HCT116 (cell line): ENCODE measurements around the gene NOP14. TPM values are rescaled to one million over a fixed set of nuclear protein-coding genes. Genes with fewer than 3 reads are reported as not detected.

Source experiments
- ATAC-seq: fragments of 200-7000 bp; cut with Tn5 transposase; 2 replicates; pipeline ENCODE4 v1.9.1; 2020; ENCODE audit warnings: mild to moderate bottlenecking, moderate library complexity
- BruUV-seq: library from RNA; stranded (reverse); fragments of 400-500 nt; replicated peaks from 2 replicates; lab custom pipeline; 2021; lab: Mats Ljungman, UMichigan
- CTCF ChIA-PET: fragments of 300-600 bp; sonication (Branson Sonifier 250); formaldehyde crosslinking; loops from one replicate; lab custom pipeline; 2021; ENCODE audit warnings: antibody characterized with exemption; lab: Charles Lee
- POLR2A ChIA-PET: fragments of 300-600, 350-600 bp; sonication (Branson Sonifier 250); formaldehyde crosslinking; loops from one replicate; lab custom pipeline; 2021; ENCODE audit warnings: antibody characterized with exemption; lab: Charles Lee
- RAD21 ChIA-PET, 2 experiments: fragments of 300-600 bp; sonication (Branson Sonifier 250); formaldehyde crosslinking; loops; one replicate each; lab custom pipeline; 2023; ENCODE audit warnings: low total read pairs in 2 of 2; ENCODE audit not compliant: uncharacterized antibody in 2 of 2, unreplicated experiment in 2 of 2, low non-redundant PET in 1 of 2; lab: Charles Lee
- DNase-seq: peaks from one replicate; pipeline ENCODE4 v3.0.0-alpha.2; 2010; ENCODE audit warnings: low read depth, low spot score
- H2AFZ ChIP-seq: fragments of 200-600 bp; shearing (Covaris generic), sonication (generic); 2 replicates; pipeline ENCODE4 v1.6.1; 2017; ENCODE audit warnings: low read depth, mixed run types, mixed read lengths, antibody characterized with exemption, low read length; ENCODE audit not compliant: poor library complexity, severe bottlenecking
- H3K27ac ChIP-seq: 2 replicates; pipeline ENCODE4 v1.5.1; 2012; ENCODE audit warnings: low read depth, low read length
- H3K27me3 ChIP-seq: fragments of 200-600 bp; sonication (generic); 2 replicates; pipeline ENCODE4 v1.6.1; 2016; ENCODE audit warnings: mixed run types, low read length, mixed read lengths; ENCODE audit not compliant: insufficient read depth
- H3K36me3 ChIP-seq, 2 experiments: fragments of 200-500 bp in 1 of 2; fragments of 200-600 bp in 1 of 2; sonication (Bioruptor generic) in 1 of 2; sonication (generic) in 1 of 2; 2 replicates each; pipeline versions ENCODE4 v1.5.1 to v1.6.1; 2014 to 2016; ENCODE audit warnings: low read length in 2 of 2, inconsistent platforms in 1 of 2, mixed read lengths in 1 of 2, mixed run types in 1 of 2; ENCODE audit not compliant: insufficient read depth in 2 of 2, control insufficient read depth in 1 of 2
- H3K4me1 ChIP-seq, 2 experiments: fragments of 200-600 bp in 1 of 2; sonication (generic) in 1 of 2; 2 replicates each; pipeline versions ENCODE4 v1.5.1 to v1.6.1; 2012 to 2017; ENCODE audit warnings: low read length in 2 of 2, inconsistent platforms in 1 of 2, mild to moderate bottlenecking in 1 of 2, mixed read lengths in 1 of 2, mixed run types in 1 of 2, moderate library complexity in 1 of 2; ENCODE audit not compliant: insufficient read depth in 2 of 2, control insufficient read depth in 1 of 2
- H3K4me2 ChIP-seq: fragments of 200-600 bp; sonication (generic); 2 replicates; pipeline ENCODE4 v1.6.1; 2017; ENCODE audit warnings: mixed run types, low read length, mixed read lengths
- H3K4me3 ChIP-seq, 2 experiments: fragments of 200-600 bp in 1 of 2; sonication (generic) in 1 of 2; replicated peaks in 1 of 2; 2 replicates each; pipeline ENCODE4 v1.5.1; 2011 to 2016; ENCODE audit warnings: low read length in 2 of 2, control low read depth in 1 of 2, low read depth in 1 of 2, mild to moderate bottlenecking in 1 of 2, mixed read lengths in 1 of 2, mixed run types in 1 of 2
- H3K79me2 ChIP-seq: fragments of 200-600 bp; sonication (generic); 2 replicates; pipeline ENCODE4 v1.6.1; 2017; ENCODE audit warnings: mild to moderate bottlenecking, mixed run types, low read length, moderate library complexity, mixed read lengths; ENCODE audit not compliant: insufficient read depth
- H3K9ac ChIP-seq: fragments of 200-600 bp; sonication (generic); 2 replicates; pipeline ENCODE4 v1.6.1; 2016; ENCODE audit warnings: low read length, mixed read lengths
- H3K9me2 ChIP-seq: fragments of 200-600 bp; sonication (generic), shearing (Covaris generic); 2 replicates; pipeline ENCODE4 v1.6.1; 2017; ENCODE audit warnings: mixed run types, mild to moderate bottlenecking, moderate library complexity; ENCODE audit not compliant: insufficient read depth
- H3K9me3 ChIP-seq, 2 experiments: fragments of 200-500 bp in 1 of 2; fragments of 200-600 bp in 1 of 2; sonication (Bioruptor generic) in 1 of 2; sonication (generic) in 1 of 2; 2 replicates each; pipeline ENCODE4 v1.6.1; 2014 to 2017; ENCODE audit warnings: low read length in 2 of 2, mixed read lengths in 2 of 2, inconsistent platforms in 1 of 2, low read depth in 1 of 2, mild to moderate bottlenecking in 1 of 2, mixed run types in 1 of 2, moderate library complexity in 1 of 2; ENCODE audit not compliant: control insufficient read depth in 1 of 2, insufficient read depth in 1 of 2
- H4K20me1 ChIP-seq: fragments of 200-600 bp; sonication (generic), shearing (Covaris generic); 2 replicates; pipeline ENCODE4 v1.6.1; 2017; ENCODE audit warnings: mixed run types, mild to moderate bottlenecking, moderate library complexity; ENCODE audit not compliant: insufficient read depth
- CBX3 ChIP-seq: IDR thresholded peaks from 2 replicates; pipeline ENCODE4 v1.6.1; 2012; ENCODE audit warnings: low read depth
- CEBPB ChIP-seq: IDR thresholded peaks from 2 replicates; pipeline ENCODE4 v1.6.1; 2012; ENCODE audit warnings: low read depth
- EZH2 ChIP-seq: fragments of 200-600 bp; sonication (generic); IDR thresholded peaks from 2 replicates; pipeline ENCODE4 v1.6.1; 2017; ENCODE audit warnings: antibody characterized with exemption, mixed run types
- EZH2phosphoT487 ChIP-seq: fragments of 200-600 bp; IDR thresholded peaks from 2 replicates; pipeline ENCODE4 v1.6.1; 2018; ENCODE audit warnings: antibody characterized with exemption, borderline replicate concordance
- FOSL1 ChIP-seq: IDR thresholded peaks from 2 replicates; pipeline ENCODE4 v1.6.1; 2012; ENCODE audit warnings: low read depth
- JUND ChIP-seq: IDR thresholded peaks from 2 replicates; pipeline ENCODE4 v1.6.1; 2012
- REST ChIP-seq: IDR thresholded peaks from 2 replicates; pipeline ENCODE4 v1.6.1; 2012; ENCODE audit warnings: low read depth
- TCF7L2 ChIP-seq: IDR thresholded peaks from 2 replicates; pipeline ENCODE4 v1.7.0; 2011; ENCODE audit warnings: borderline replicate concordance, inconsistent platforms; ENCODE audit not compliant: insufficient read depth, insufficient read length; ENCODE audit errors: extremely low read depth
- ZFX ChIP-seq: fragments of 450-650 bp; IDR thresholded peaks from 2 replicates; pipeline ENCODE4 v1.6.1; 2017
- ZNF274 ChIP-seq: fragments of 200-500 bp; sonication (Bioruptor generic); IDR thresholded peaks from 2 replicates; pipeline ENCODE4 v1.6.1; 2014; ENCODE audit warnings: mild to moderate bottlenecking, low read depth, low read length, inconsistent platforms
- intact Hi-C: fragments of 100-400 bp; cut with micrococcal nuclease; formaldehyde crosslinking; loops from 2 replicates; pipeline ENCODE4 v1.10.0; 2022
- total RNA-seq: library from RNA; stranded (reverse); gene quantifications from one replicate; pipeline ENCODE4 v1.2.1, GENCODE V29; 2021; ENCODE audit not compliant: unreplicated experiment
- TF ChIP-seq, protein P1 (sequence below), 3 experiments: fragments of 200-600 bp in 1 of 3; sonication (generic) in 1 of 3; IDR thresholded peaks in 2 of 3; conservative IDR thresholded peaks in 1 of 3; 2 replicates each; pipeline ENCODE4 v1.5.1; 2012 to 2017; ENCODE audit warnings: low read depth in 2 of 3, low read length in 2 of 3, antibody characterized with exemption in 1 of 3, borderline replicate concordance in 1 of 3, control low read depth in 1 of 3, mild to moderate bottlenecking in 1 of 3, mixed read lengths in 1 of 3, mixed run types in 1 of 3, moderate library complexity in 1 of 3; ENCODE audit not compliant: insufficient read depth in 1 of 3

The NOP14 gene
- total RNA-seq, 1 experiment from 2014 or later, result 67.3 TPM

DNA sequence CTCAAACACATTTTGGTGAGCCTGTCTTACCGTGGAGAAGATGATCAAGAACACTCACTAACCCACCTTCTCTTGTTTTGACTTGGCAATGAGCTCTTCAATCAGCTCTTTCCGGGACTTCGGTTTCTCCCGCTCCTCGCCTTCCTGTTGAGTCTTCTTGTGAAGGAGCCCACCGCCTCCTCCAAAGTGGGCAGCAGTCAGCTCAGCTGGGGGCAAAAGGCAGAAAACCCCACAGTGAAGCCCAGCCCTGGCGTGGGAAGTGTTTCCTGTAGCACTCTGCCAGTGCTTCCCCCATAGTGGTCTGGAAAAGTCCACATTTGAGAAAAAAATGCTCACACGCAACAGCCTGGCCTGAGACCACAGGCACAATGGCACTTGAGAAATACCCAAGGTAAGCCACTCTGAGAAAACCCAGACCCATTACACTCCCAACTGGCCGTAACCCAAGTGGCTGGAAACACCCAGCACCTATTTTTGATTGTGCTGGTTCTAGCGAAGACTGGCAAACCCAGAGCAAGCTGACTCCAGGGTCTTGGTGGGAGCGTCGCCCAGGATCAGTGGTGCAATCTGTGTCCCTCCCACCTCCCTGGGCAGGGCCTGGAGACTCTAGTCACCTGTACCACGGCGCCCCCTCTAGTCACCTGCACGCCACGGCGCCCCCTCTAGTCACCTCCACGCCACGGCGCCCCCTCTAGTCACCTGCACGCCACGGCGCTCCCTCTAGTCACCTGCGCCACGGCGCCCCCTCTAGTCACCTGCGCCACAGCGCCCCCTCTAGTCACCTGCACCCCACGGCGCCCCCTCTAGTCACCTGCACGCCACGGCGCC is 8.6 kb downstream of the NOP14 start:
- Histone ChIP-seq H3K4me3 (no peak overlapping the region), H3K79me2 (peaks cover 81% of the 10 kb centered on the region), H3K4me1 (no peaks in the 10 kb centered on the region), H3K4me2 (no peak overlapping the region), H3K9me2 (no peaks in the 10 kb centered on the region), H3K36me3 (peaks cover 65 to 84% of the 10 kb centered on the region in 2 experiments)
- peak; percentile 55 for ATAC-seq
- BruUV-seq, result no TSS peak
- TF ChIP-seq, protein P1, sequence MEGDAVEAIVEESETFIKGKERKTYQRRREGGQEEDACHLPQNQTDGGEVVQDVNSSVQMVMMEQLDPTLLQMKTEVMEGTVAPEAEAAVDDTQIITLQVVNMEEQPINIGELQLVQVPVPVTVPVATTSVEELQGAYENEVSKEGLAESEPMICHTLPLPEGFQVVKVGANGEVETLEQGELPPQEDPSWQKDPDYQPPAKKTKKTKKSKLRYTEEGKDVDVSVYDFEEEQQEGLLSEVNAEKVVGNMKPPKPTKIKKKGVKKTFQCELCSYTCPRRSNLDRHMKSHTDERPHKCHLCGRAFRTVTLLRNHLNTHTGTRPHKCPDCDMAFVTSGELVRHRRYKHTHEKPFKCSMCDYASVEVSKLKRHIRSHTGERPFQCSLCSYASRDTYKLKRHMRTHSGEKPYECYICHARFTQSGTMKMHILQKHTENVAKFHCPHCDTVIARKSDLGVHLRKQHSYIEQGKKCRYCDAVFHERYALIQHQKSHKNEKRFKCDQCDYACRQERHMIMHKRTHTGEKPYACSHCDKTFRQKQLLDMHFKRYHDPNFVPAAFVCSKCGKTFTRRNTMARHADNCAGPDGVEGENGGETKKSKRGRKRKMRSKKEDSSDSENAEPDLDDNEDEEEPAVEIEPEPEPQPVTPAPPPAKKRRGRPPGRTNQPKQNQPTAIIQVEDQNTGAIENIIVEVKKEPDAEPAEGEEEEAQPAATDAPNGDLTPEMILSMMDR (IDR thresholded peaks at IDR 0.05 in 2 of 3, conservative IDR thresholded peaks at IDR 0.05 in 1 of 3; ENCODE audit: borderline replicate concordance in 1 of 3, insufficient read depth in 1 of 3, low read depth in 2 of 3, low read length in 2 of 3), result peak in 2 of 3 experiments; percentile 32 to 98; a peak in 4 of 6 replicates
- TF ChIP-seq FOSL1 (no peak), CBX3 (0 out of 2 replicates have a peak, but pooled peaks have one; percentile 23)
- TF ChIP-seq, all 23 proteins: peak for 2
- Histone ChIP-seq H3K9me3 (peaks cover 6 to 11% of the 10 kb centered on the region in 2 experiments; a peak in 2 of 4 replicates), H3K27ac (no peak overlapping the region), H2AFZ (no peak overlapping the region), H4K20me1 (peaks cover 14% of the 10 kb centered on the region; the same call in 1 of the 2 replicates), H3K27me3 (no peaks in the 10 kb centered on the region), H3K9ac (no peak overlapping the region)
- peak; percentile 13 for DNase-seq
- ChIA-PET CTCF (interaction anchor here (1.3 kb wide), 1 partner anchor 10 kb away, joined by 7 read pairs; no protein-coding TSS in a partner anchor), RAD21 (no interaction called here), POLR2A (no interaction called here)
- intact Hi-C loops, result no loop called here

- POLR2A ChIA-PET, result no interaction called here
- TF ChIP-seq EZH2phosphoT487 (no peak), ZFX (no peak), REST (no peak), CEBPB (no peak), JUND (no peak), ZNF274 (no peak), TCF7L2 (no peak), EZH2 (no peak)
Observed at GRCh38 chr4:2953496-2953895, 9.7 kb downstream of the NOP14 start.

More at GRCh38 chr4:2953496-2953895, 9.7 kb downstream of the NOP14 start:
- H3K4me1 ChIP-seq, result no peaks in the 10 kb centered on the region
- H3K4me2 ChIP-seq, result no peak overlapping the region
- peaks cover 6 to 11% of the 10 kb centered on the region in 2 experiments; a peak in 2 of 4 replicates for H3K9me3 ChIP-seq
- peaks cover 65 to 87% of the 10 kb centered on the region in 2 experiments for H3K36me3 ChIP-seq
- H3K4me3 ChIP-seq, result no peak overlapping the region
- H3K27me3 ChIP-seq, result no peaks in the 10 kb centered on the region
- intact Hi-C loops, result no loop called here
- H4K20me1 ChIP-seq, result peaks cover 19% of the 10 kb centered on the region; the same call in 1 of the 2 replicates
- H3K27ac ChIP-seq, result no peak overlapping the region
- no peak overlapping the region for H3K9ac ChIP-seq
- no peak for DNase-seq
- ChIA-PET CTCF (interaction anchor here (1.0 to 1.3 kb wide), 2 partner anchors 9 to 16 kb away, joined by 3 to 7 read pairs; no protein-coding TSS in a partner anchor), RAD21 (no interaction called here)
- no peak overlapping the region for H2AFZ ChIP-seq
- peaks cover 81% of the 10 kb centered on the region for H3K79me2 ChIP-seq
- H3K9me2 ChIP-seq, result no peaks in the 10 kb centered on the region
- no TSS peak for BruUV-seq
- no peak for ATAC-seq
